ENCODE measurements around the gene DGKE.
A peak's percentile ranks its signal among the peaks of the same experiment; 100 is the strongest.

The DGKE gene

DNA sequence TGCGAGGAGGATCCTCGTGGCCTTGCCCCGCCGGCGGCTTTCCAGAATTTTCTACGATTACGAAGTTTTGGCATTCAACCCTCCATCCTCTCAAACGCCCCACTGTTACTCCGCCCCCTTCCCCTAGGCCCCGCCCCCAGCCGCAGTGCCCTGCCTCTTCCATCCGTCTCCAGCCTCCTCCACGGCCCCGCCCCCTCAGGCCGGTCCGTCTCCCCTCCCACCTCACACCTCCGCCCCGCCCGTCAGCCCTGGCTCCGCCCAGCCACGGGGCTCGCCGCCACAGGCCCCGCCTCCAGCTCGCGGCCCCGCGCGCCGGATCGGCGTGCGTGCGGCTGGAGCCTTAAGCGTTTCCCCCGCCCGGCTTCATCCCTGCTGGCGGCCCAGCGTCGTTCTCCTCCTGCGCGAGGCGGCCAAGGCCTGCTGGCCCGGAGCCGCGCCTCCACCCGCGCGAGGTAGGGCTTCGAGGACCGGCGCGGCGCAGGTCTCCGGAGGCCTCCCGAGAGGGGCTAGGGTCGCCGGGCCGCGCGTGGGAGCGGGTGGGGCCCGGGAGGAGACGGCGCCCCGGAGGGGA is at the start of gene DGKE, which contains the start of gene C17orf67:
TSS of gene DGKE (plus strand) at position 343 of the 571 bp plus-strand sequence. CDS start 645 bp downstream, outside the sequence.
TSS of gene C17orf67 (minus strand) at position 112 of the 571 bp plus-strand sequence. CDS start 18,110 bp downstream, outside the sequence.
- DNase-seq (ENCODE audit: low read depth in 2 of 3, low spot score in 2 of 3): peak; percentile 96 to 99 (median 98)

DNA sequence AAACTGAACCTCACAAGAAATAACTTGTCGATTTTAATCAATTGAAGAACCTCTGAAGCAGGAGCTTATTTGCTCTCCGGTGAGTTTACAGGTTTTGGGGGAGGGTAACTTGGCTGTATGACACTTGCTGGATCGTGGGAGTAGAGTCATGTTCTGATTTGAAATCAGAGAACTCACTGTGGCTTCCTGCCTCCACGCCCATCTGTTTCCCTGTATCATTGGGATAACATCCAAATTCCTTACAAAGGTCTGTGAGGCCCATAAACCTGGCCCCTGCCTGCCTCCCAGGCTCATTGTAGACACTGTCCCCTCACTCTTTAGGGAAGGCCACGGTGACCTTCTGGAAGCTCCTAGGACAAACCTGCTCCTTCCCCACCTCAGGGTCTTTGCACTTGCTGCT is 48.5 kb upstream of the DGKE start:
- DNase-seq (ENCODE audit: low read depth in 2 of 3, low spot score in 2 of 3): no peak

DNA sequence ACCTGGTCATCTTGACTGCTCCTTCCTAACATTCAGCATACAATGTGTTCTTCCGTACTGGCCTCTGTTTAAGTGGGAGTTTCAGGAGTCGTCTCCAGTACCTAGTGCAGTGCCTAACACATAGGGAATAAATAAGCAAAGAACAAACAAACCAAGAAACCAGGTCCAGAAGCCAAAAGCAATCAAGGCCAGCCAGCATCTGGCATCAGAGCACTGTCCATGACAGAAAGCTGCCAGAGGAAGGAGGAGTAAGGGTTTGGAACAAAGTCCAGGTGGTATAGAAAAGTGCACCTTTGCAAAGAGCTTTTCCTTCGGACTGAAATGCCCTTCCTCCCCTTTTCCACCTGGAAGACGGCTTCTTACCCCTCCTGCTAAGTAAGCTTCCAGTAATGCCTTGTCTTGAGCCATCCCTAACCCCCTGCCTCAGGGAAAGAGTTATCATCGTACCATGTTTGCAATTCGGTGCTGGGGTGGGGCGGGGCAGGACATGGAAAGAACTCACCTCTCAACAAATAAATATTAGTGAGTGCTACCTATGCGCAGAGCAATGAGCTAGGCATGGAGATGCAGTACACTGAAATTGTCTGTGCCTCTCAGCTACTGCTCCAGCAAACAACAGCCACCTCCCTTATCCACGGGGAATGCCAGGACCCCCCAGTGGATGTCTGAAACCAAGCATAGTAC is 47.8 kb upstream of the DGKE start:
- DNase-seq (ENCODE audit: low read depth in 2 of 3, low spot score in 2 of 3): no peak

GRCh38 chr17:56786989-56787482 is 46.9 kb upstream of the DGKE start:
- DNase-seq (ENCODE audit: low read depth in 2 of 3, low spot score in 2 of 3): peak in 2 of 3 experiments; percentile 18 to 19

DNA sequence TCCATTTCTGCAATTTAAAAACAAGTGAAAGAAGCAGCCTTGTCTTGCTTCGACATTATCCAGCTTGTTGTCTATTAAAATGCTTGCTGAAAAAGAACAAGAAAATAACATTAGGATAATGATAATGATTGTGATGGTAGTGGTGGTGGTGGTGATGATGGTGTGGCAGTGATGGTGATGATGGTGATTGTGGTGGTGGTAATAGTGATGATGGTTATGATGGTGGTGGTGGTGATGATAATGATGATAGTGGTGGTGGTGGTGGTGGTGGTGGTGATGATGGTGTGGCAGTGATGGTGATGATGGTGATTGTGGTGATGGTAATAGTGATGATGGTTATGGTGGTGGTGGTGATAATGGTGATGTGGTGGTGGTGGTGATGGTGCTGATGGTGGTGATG is 41.7 kb upstream of the DGKE start:
- DNase-seq (ENCODE audit: low read depth in 2 of 3, low spot score in 2 of 3): no peak

GRCh38 chr17:56793531-56793930 is 40.4 kb upstream of the DGKE start:
- no peak for DNase-seq (ENCODE audit: low read depth in 2 of 3, low spot score in 2 of 3)

DNA sequence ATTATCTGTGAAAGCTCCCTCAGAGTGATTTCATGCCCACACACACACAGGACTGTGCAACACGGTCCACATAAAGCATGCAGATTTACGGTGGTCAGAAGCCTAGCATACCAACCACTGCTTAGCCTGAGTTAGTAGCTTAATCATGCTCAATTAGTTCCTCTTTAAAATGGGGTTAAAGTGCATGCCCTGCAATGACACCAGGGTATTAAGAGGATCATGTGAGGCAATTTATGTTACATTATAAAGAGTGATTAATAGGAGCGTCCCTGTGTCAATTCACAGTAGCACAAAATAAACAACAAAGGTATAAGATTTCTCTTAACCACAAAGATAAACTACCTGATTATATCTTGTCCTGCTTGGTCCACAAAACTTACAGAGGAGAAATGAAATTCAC is 40.0 kb upstream of the DGKE start:
- no peak for DNase-seq (ENCODE audit: low read depth in 2 of 3, low spot score in 2 of 3)

- no peak for DNase-seq (ENCODE audit: low read depth in 2 of 3, low spot score in 2 of 3)
Measured at GRCh38 chr17:56795221-56795865, 38.6 kb upstream of the DGKE start.

DNA sequence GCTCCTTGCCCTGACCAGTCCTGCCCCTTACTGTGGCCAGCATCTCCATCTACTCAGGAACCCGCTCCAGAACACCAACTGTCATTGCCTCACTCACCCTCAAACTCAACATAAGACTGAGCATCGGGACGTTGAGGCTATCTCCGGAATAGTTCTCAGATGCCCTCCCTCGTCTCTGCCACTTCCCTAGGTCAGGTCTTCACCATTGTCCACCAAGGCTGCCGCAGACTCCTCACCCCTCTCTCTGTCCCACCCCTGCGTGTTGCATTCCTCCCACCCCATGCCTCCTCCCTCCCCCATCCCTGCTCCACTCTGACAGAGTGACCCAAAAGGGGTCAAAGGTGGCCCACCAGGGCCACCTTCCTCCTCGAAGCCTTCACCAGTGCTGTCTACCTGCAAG is 37.4 kb upstream of the DGKE start:
- DNase-seq (ENCODE audit: low read depth in 2 of 3, low spot score in 2 of 3): no peak

- no peak for DNase-seq (ENCODE audit: low read depth in 2 of 3, low spot score in 2 of 3)
Measured at GRCh38 chr17:56798916-56799315, 35.0 kb upstream of the DGKE start.

DNA sequence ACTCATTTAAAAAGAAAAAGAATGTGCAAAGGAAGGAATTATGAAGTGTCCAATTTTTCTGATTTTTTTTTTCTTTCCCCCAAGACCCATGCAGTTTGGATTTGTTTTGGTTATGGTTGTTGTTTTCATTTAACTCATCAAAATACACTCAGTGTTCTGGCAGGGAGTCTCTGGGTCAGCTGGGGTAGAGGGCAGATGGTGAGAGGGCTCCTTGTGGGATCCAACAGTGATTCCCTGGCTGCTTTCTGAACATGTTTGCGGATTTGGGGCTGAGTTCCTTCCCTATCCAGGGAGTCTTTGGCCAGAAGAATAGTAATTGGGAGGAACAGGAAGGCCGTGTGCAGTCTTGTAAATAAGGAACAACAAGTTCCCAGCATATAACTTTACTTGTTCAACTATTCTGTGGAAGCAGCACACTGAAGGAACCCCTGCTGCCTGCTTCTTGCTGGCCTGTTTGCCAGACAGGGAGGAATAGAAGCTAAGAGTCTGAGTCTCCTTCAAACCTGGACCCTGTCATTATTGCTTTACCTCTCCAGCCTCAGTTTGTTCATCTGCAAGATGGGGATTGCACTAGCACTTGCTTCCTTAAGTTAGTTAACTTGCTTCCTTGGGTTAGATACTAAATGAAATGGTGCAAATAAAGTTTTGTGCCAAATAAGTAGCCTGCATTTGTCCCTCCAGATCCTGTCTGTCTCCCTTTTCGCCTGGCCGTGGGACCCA is 32.3 kb upstream of the DGKE start:
- no peak for DNase-seq (ENCODE audit: low read depth in 2 of 3, low spot score in 2 of 3)

DNA sequence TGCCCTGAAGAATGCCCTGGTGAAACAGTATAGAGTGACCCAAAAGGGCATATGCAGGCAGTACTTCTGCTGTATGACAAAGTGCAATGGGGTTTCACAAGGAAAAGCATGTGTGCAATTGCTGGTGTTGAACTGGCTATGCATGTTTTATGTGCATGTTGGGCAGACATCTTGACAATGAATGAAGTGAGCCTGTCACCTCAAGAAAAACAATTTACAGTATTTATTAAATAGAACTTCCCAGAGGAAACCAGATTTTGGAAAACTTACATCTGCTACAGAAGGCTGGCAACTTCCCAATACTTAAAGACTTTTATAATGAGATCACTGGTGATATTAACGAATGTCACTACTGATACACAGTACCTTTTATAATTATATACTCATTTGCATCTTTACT is 30.9 kb upstream of the DGKE start:
- DNase-seq (ENCODE audit: low read depth in 2 of 3, low spot score in 2 of 3): no peak

DNA sequence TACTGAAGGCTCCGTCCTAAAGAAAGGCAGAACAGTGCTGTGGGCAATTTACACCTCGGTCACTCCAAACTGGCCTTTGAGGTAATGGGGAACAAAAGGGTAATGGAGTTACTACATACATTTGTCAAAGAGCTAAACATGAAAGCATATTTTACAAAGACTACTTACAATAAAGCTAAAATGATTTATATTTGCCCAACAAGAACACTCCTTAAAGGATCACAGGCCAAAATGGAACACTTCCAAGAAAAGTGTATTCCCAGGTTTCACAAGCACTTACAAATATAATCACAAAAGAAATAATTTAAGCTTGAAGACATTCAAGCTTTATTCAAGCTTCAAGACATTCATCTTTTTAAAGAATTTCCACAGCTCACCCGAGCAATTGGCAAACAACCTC is 29.5 kb upstream of the DGKE start:
- DNase-seq (ENCODE audit: low read depth in 2 of 3, low spot score in 2 of 3): no peak

- no peak for DNase-seq (ENCODE audit: low read depth in 2 of 3, low spot score in 2 of 3)
Measured at GRCh38 chr17:56806949-56807348, 27.0 kb upstream of the DGKE start.

DNA sequence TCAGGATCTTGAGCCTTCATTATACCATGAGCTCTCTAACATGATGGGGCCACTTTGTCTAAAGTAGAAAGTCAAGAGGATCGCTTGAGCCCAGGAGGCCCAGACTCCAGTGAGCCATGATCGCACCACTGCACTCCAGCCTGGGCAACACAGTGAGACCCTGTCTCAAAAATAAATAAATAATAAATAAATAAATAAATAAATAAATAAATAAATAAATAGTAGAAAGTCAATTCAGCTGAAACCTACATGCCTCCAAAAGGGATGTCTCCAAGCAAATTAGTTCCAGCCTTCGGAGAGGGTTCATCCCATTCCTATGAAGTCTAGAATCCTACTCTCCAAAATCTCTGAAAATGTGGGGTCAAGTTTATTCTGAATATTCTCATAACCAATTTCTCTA is 26.2 kb upstream of the DGKE start:
- no peak for DNase-seq (ENCODE audit: low read depth in 2 of 3, low spot score in 2 of 3)

DNA sequence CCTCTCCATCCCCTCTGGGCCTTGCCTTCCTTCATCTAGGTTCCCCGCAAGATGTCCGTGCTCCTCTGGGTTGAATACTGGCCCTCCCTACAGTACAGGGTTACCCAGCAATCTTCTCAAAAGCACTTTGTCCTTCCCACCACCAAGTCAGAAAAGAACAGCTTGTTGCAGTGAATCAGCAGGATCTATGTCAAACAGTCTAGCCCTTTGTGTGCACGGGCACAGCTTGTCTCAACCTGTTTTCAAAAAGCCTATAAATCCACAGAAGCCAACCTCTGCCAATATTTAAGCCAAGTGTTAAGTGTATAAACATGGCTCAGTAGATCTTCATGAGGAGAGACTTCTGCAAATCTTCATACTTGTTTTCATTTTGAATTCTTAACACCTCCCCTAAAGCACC is 25.4 kb upstream of the DGKE start:
- DNase-seq (ENCODE audit: low read depth in 2 of 3, low spot score in 2 of 3): no peak

DNA sequence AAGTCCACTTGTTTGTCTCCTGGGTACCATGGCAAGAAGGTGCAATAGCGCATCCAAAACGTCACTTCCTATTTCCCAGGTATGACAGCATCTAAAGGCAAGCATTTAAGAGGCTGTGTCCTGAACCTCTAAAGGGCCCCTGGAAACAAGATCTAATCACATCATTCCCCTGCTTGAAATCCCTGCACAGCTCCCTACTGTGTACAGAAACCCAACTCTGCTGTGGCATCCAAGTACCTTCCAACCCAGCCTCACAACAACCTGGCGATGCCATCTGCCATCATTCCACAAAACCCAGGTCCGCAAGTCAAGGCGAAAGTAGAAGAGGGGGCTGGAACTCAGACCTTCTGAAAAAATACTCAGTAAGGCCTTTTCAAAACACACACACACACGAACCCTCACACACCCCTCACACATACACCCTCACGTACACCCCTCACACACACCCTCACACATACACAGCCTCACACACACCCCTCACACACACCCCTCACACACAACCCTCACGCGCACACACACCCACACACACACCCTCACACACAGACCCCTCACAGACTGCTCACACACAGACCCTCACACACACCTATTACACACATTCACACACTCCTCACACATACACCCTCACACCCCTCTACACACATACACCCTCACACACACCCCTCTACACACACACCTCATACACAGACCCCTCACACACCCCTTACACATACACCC is 24.7 kb upstream of the DGKE start:
- no peak for DNase-seq (ENCODE audit: low read depth in 2 of 3, low spot score in 2 of 3)

GRCh38 chr17:56809820-56810179 is 24.2 kb upstream of the DGKE start:
- no peak for DNase-seq (ENCODE audit: low read depth in 2 of 3, low spot score in 2 of 3)

DNA sequence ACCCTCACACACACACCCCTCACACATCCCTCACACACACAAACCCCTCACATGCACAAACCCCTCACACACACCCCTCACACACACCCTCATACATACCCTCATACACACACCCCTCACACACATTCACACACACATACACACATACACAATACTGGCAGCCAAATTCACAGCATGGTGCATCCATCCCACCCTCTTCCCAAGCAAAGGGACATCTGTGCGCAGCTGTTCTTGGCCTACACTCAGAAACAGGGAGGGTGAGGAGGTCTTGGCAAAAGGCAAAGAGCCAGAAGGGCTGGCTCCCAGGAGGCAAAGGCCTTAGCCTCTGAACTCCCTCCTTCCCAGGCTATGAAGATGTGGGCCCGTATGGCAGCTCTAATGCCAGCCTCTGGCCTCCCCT is 23.6 kb upstream of the DGKE start:
- DNase-seq (ENCODE audit: low read depth in 2 of 3, low spot score in 2 of 3): no peak

DNA sequence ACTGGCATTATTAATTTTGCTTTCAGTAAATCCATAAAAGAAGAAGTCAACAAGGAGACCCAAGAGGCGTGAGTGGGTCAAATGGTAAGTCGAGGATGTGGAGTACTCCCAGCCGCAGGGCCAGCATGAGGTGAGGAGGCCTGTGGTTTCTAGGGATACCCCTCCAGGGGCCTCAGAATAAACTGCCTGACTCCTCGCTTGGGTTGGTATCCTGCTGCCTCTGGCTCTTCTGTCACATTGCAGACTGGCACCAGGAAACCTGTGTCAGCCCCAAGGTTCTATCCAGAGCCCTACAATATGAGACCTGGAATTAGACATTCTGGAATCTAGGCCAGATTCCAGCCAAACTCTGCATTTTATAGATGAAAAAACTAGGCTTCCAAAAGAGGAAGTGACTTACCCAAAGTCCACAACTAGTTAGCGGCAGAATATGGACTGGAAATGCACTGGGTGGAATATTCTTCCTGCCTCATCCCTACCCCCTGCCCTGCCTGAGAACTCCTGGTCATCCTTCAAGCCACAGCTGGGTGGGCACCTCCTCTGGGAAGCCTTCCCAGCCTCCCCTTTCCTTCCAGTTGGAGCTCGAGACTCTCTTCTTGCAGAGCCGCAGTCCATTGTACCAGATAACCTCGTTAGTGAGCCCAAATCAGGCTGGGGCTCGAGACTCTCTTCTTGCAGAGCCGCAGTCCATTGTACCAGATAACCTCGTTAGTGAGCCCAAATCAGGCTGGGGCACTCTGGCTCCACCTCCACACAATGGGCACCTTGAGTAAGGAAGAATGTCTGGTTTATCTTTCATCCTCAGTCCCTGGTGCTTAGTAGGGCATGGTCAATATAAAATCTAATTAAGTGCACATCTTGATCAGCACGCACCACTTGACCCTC is 22.8 kb upstream of the DGKE start:
- no peak for DNase-seq (ENCODE audit: low read depth in 2 of 3, low spot score in 2 of 3)

Measured in activated CD8-positive, alpha-beta memory T cell treated with anti-CD3 and anti-CD28 coated beads for 48 hours (primary cell).